ENCODE measurements around the gene ROBO2. TPM values are rescaled to one million over a fixed set of nuclear protein-coding genes. Genes with fewer than 3 reads are reported as not detected.

Gene ROBO2
- total and polyA plus RNA-seq, 2 experiments from 2014 or later: 1.5 to 7.8 TPM

- Histone ChIP-seq H3K4me1 (ENCODE audit: insufficient read depth) (peaks cover 25% of the 10 kb centered on the region), H3K36me3 (ENCODE audit: insufficient read depth) (no peaks in the 10 kb centered on the region), H3K4me2 (no peak overlapping the region), H3K27me3 (ENCODE audit: insufficient read depth) (no peaks in the 10 kb centered on the region), H3K4me3 (no peak overlapping the region), H3K27ac (ENCODE audit: low read depth) (no peak overlapping the region), H4K20me1 (replicated peaks; ENCODE audit: insufficient read depth) (no peaks in the 10 kb centered on the region), H3K79me2 (replicated peaks; ENCODE audit: insufficient read depth) (no peaks in the 10 kb centered on the region), H3F3A (replicated peaks; ENCODE audit: low read depth) (no peaks in the 10 kb centered on the region), H2AFZ (no peak overlapping the region), H3K9me2 (ENCODE audit: insufficient read depth) (no peaks in the 10 kb centered on the region)
- no peaks in the 10 kb centered on the region for H3K36me3 Mint-ChIP-seq (ENCODE audit: low read depth)
- no peaks in the 10 kb centered on the region for H3K27me3 Mint-ChIP-seq (ENCODE audit: insufficient read depth, low read depth, poor library complexity)
- ATAC-seq (peak; percentile 42; the same call in 1 of the 3 replicates), DNase-seq (ENCODE audit: low spot score) (peak; percentile 6)
- peaks cover 28% of the 10 kb centered on the region for H3K4me1 Mint-ChIP-seq
- H3K4me3 Mint-ChIP-seq: no peak overlapping the region
- TF ChIP-seq ZNF462 (CRISPR knock-in tag; IDR thresholded peaks at IDR 0.05): no peak
- no peak for TF ChIP-seq POLR2AphosphoS5 (IDR thresholded peaks at IDR 0.05; ENCODE audit: low read depth)
- TF ChIP-seq ZNF114 (CRISPR knock-in tag; IDR thresholded peaks at IDR 0.05): no peak
- no peak for TF ChIP-seq ZNF331 (CRISPR knock-in tag; IDR thresholded peaks at IDR 0.05; ENCODE audit: low read depth)
- TF ChIP-seq STAT1 (IDR thresholded peaks at IDR 0.05; ENCODE audit: unreplicated experiment): no peak
- no peak for TF ChIP-seq ETS1 (IDR thresholded peaks at IDR 0.05)
- no peak for TF ChIP-seq CREB1 (CRISPR knock-in tag; IDR thresholded peaks at IDR 0.05; ENCODE audit: low read depth)
- no peak for TF ChIP-seq CTCF (conservative IDR thresholded peaks at IDR 0.05; ENCODE audit: low read depth in 2 of 2)
- no peak for TF ChIP-seq EZH2phosphoT487 (IDR thresholded peaks at IDR 0.05; ENCODE audit: unreplicated experiment)
- no peak for TF ChIP-seq NANOG (IDR thresholded peaks at IDR 0.05; ENCODE audit: borderline replicate concordance)
- TF ChIP-seq JUNB (IDR thresholded peaks at IDR 0.05; ENCODE audit: unreplicated experiment): no peak
- H3K27ac Mint-ChIP-seq: no peak overlapping the region; the same call in 1 of the 2 replicates
- H3K9me3 Mint-ChIP-seq: no peaks in the 10 kb centered on the region
Observed at GRCh38 chr3:77052051-77052501, 12.2 kb downstream of the ROBO2 start.
